GM21786 (cell line): ENCODE data around the gene SLC39A13.
A peak's percentile ranks its signal among the peaks of the same experiment; 100 is the strongest.

ENCODE experiments used
- ATAC-seq: cut with Tn5 transposase; IDR thresholded peaks from one replicate; pipeline ENCODE4 v1.9.1; 2021; ENCODE audit not compliant: unreplicated experiment

SLC39A13 gene

GRCh38 chr11:47426062-47426956, 17.9 kb downstream of the SLC39A13 start, which contains the start of gene PSMC3:
Gene PSMC3 (minus strand): TSS chr11:47426439. CDS start chr11:47426279, 160 bp downstream.
- ATAC-seq = peak; percentile 91

GRCh38 chr11:47430524-47430923, 22.1 kb downstream of the SLC39A13 start:
- no peak for ATAC-seq

GRCh38 chr11:47431356-47432083, 23.1 kb downstream of the SLC39A13 start:
- ATAC-seq = no peak

GRCh38 chr11:47433157-47433556, 24.8 kb downstream of the SLC39A13 start:
- no peak for ATAC-seq

- ATAC-seq = no peak
Observed at GRCh38 chr11:47434011-47434786, 25.8 kb downstream of the SLC39A13 start.

GRCh38 chr11:47435687-47436086, 27.3 kb downstream of the SLC39A13 start:
- no peak for ATAC-seq

- ATAC-seq = no peak
Observed at GRCh38 chr11:47436726-47437125, 28.3 kb downstream of the SLC39A13 start.

GRCh38 chr11:47437218-47437745, 28.9 kb downstream of the SLC39A13 start:
- no peak for ATAC-seq

- ATAC-seq = no peak
Observed at GRCh38 chr11:47437746-47438418, 29.5 kb downstream of the SLC39A13 start.

GRCh38 chr11:47438721-47439120, 30.3 kb downstream of the SLC39A13 start:
- ATAC-seq = no peak

- no peak for ATAC-seq
Observed at GRCh38 chr11:47440054-47440476, 31.7 kb downstream of the SLC39A13 start.

GRCh38 chr11:47441421-47441820, 33.0 kb downstream of the SLC39A13 start:
- ATAC-seq = no peak

GRCh38 chr11:47442514-47442913, 34.1 kb downstream of the SLC39A13 start:
- ATAC-seq = no peak

GRCh38 chr11:47443028-47443700, 34.8 kb downstream of the SLC39A13 start:
- no peak for ATAC-seq

GRCh38 chr11:47443817-47444216, 35.4 kb downstream of the SLC39A13 start:
- no peak for ATAC-seq

GRCh38 chr11:47445840-47446239, 37.5 kb downstream of the SLC39A13 start:
- ATAC-seq = no peak

GRCh38 chr11:47446833-47447232, 38.4 kb downstream of the SLC39A13 start:
- no peak for ATAC-seq

- ATAC-seq = no peak
Observed at GRCh38 chr11:47447906-47448305, 39.5 kb downstream of the SLC39A13 start.

- ATAC-seq = no peak
Observed at GRCh38 chr11:47448566-47449427, 40.4 kb downstream of the SLC39A13 start, which contains the start of gene RAPSN. Gene RAPSN (minus strand): TSS chr11:47449136. CDS start chr11:47448964, 172 bp downstream.
